ENCODE data around the gene PCBP3.

Gene PCBP3

GRCh38 chr21:45962531-45963231 is 319.2 kb downstream of the PCBP3 start:
- H3K4me3 ChIP-seq (replicated peaks; ENCODE audit: insufficient read depth, low read length): no peak overlapping the region

GRCh38 chr21:45963232-45963570 is 319.7 kb downstream of the PCBP3 start:
- no peak for DNase-seq (ENCODE audit: low read depth in 1 of 2, low spot score in 1 of 2)
- TF ChIP-seq REST (IDR thresholded peaks at IDR 0.05; ENCODE audit: insufficient replicate concordance, low read depth) (no peak), POLR2AphosphoS5 (IDR thresholded peaks at IDR 0.05; ENCODE audit: low read depth) (no peak), SPI1 (IDR thresholded peaks at IDR 0.05; ENCODE audit: borderline replicate concordance, low read depth) (no peak), CTCF (IDR thresholded peaks at IDR 0.05; ENCODE audit: insufficient read depth, low read length) (no peak), GABPA (IDR thresholded peaks at IDR 0.05; ENCODE audit: low read depth) (no peak)
- no peak overlapping the region for H3K27ac ChIP-seq (replicated peaks)
- no peaks in the 10 kb centered on the region for H3K27me3 ChIP-seq (ENCODE audit: insufficient read depth, poor library complexity, severe bottlenecking)
- H3K4me3 ChIP-seq (replicated peaks; ENCODE audit: insufficient read depth, low read length): no peak overlapping the region

More at GRCh38 chr21:45962531-45963231, 319.2 kb downstream of the PCBP3 start:
- Histone ChIP-seq H3K27ac (replicated peaks) (no peak overlapping the region), H3K27me3 (ENCODE audit: insufficient read depth, poor library complexity, severe bottlenecking) (no peaks in the 10 kb centered on the region)
- TF ChIP-seq SPI1 (IDR thresholded peaks at IDR 0.05; ENCODE audit: borderline replicate concordance, low read depth): no peak
- TF ChIP-seq GABPA (IDR thresholded peaks at IDR 0.05; ENCODE audit: low read depth): no peak
- no peak for TF ChIP-seq POLR2AphosphoS5 (IDR thresholded peaks at IDR 0.05; ENCODE audit: low read depth)
- no peak for TF ChIP-seq CTCF (IDR thresholded peaks at IDR 0.05; ENCODE audit: insufficient read depth, low read length)
- TF ChIP-seq REST (IDR thresholded peaks at IDR 0.05; ENCODE audit: insufficient replicate concordance, low read depth): no peak
- DNase-seq (ENCODE audit: low read depth in 1 of 2, low spot score in 1 of 2): no peak

- H3K27ac ChIP-seq (replicated peaks): no peak overlapping the region
- TF ChIP-seq REST (IDR thresholded peaks at IDR 0.05; ENCODE audit: insufficient replicate concordance, low read depth) (no peak), CTCF (IDR thresholded peaks at IDR 0.05; ENCODE audit: insufficient read depth, low read length) (no peak), SPI1 (IDR thresholded peaks at IDR 0.05; ENCODE audit: borderline replicate concordance, low read depth) (no peak), POLR2AphosphoS5 (IDR thresholded peaks at IDR 0.05; ENCODE audit: low read depth) (no peak), GABPA (IDR thresholded peaks at IDR 0.05; ENCODE audit: low read depth) (no peak)
- H3K27me3 ChIP-seq (ENCODE audit: insufficient read depth, poor library complexity, severe bottlenecking): no peaks in the 10 kb centered on the region
- H3K4me3 ChIP-seq (replicated peaks; ENCODE audit: insufficient read depth, low read length): no peak overlapping the region
- no peak for DNase-seq (ENCODE audit: low read depth in 1 of 2, low spot score in 1 of 2)
These were observed 321.1 kb downstream of the PCBP3 start for GRCh38 chr21:45964649-45965048.
